ENCODE results near the gene ING4.

Gene ING4

DNA sequence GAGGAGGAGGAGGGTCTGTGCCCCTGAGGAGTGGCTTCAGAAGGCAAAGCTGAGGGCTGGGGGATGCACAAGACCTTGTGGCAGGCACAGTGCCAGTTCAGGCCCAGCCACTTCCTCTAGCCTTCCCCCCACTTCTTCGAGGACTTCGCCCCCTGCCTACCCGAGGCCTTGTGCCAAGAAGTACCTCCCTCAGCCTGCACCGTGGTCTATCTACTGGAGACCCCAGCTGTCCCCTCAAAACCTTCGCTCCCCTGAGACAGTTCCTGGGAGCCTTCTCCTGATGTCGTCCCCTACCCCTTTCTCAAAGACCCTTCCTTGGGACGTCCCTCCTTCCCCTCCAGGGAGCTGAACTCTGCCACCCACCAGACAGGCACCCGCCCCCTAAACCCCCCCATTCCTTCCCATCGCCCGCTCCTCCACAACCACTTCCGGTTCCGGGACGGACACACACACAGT is 25.7 kb upstream of the ING4 start:
- peak; percentile 93 for DNase-seq (ENCODE audit: low spot score)

DNA sequence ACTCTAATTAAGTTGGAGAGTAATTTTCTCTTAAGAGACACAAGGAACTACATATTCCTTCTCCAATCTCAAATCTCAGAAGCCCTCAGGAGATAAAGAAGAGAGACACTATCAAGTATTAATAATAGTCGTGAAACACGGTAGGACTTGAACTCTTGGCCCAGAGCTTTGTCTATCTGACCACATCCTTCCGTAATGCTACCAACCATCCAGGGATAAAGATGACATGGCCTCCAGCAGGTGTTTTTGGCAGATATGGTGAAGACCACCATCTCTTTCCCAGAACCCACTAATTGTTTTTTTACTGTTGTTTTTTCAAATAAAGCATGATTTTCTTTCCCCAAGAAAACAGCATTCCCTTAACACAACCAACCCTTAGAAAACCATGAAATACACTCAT is 22.9 kb upstream of the ING4 start:
- DNase-seq (ENCODE audit: low spot score) = no peak

- no peak for DNase-seq (ENCODE audit: low spot score)
Measured at GRCh38 chr12:6684609-6685008, 21.7 kb upstream of the ING4 start.

DNA sequence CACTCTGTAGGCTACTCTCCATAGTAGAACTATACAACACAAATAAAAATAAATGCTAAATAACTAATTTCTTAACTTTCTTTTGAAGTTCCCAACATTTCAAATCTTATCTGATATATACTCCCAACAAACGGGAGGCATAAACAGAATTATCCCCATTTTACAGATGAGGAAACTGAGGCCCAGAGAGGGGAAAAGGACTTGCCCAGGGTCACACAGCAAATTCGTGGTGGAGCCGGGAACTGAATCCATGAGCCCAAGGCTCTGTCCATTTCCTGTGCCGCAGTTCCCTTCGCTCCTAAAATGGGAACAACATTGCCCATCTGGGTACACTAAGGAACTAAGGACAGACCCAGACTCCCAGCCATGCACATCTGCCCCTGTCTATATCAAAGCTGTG is 14.0 kb upstream of the ING4 start:
- no peak for DNase-seq (ENCODE audit: low spot score)

GRCh38 chr12:6672143-6672542 is 9.2 kb upstream of the ING4 start:
- DNase-seq (ENCODE audit: low spot score) = no peak

DNA sequence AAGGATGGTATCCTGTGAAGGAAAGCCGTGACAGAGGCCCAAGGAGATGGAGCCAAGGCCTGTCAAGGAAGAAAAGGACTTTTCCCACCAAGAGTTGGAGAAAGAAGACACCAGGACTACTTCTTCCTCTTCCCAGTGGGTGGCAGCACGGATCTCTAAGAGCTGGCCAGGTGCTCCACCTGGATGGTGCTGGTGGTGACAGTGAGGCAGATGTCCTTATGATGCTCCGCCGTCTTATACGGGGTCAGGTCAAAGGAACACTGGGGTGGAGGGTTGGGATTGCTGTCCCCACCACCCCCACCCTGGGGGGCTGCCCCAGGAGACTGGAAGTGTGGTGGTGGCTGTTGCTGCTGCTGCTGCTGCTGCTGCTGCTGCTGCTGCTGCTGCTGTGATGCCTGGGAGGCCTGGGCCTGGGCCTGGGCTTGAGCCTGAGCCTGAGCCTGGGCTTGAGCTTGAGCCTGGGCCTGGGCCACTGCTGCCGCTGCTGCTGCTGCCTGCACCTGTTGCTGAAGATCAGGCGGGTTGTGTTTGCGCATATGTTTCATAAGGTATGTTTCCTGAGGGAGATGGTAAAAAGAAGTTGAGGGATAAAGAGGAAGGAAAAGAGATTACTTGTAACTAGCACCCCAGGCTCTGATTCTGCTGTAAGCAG is 4.8 kb upstream of the ING4 start:
- no peak for DNase-seq (ENCODE audit: low spot score)

DNA sequence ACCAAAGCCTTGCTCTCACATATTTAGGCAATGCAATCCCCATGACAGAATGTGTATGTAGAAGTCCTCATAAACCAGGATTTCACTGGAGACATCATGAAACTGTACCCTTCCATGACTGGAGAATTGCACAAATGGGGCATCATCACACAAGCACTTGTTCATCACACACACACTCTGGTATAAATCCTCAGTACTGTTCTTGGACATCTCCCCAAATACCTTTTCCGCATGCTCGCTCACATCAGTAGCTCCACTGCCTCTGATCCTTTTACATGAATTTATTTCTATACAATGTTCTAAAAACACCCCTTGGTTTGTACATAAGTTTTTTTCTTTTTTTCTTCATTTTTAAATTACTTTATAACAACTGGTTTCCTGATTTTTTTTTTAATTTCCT is 3.3 kb upstream of the ING4 start:
- no peak for DNase-seq (ENCODE audit: low spot score)

DNA sequence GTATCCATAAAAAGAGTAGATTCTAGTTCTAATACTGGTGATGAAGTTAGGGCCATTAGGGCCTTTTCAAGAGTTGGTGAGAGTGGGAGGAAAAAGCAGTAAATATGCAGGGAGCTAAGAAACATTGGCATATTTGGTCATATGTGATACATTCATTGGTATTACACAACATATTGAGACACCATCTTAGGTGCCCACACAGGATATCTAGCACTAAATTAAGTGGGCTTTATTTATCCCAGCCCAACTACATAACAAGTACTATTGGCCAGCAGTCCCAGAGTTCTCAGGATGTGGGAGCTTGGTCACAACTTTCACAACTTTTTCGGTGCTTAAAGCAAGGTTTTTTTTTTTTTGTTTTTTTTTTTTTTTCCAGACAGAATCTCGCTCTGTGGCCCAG is 2.0 kb upstream of the ING4 start:
- DNase-seq (ENCODE audit: low spot score) = no peak

- no peak for DNase-seq (ENCODE audit: low spot score)
Measured at GRCh38 chr12:6662602-6662905, 365 bp downstream of the ING4 start.

DNA sequence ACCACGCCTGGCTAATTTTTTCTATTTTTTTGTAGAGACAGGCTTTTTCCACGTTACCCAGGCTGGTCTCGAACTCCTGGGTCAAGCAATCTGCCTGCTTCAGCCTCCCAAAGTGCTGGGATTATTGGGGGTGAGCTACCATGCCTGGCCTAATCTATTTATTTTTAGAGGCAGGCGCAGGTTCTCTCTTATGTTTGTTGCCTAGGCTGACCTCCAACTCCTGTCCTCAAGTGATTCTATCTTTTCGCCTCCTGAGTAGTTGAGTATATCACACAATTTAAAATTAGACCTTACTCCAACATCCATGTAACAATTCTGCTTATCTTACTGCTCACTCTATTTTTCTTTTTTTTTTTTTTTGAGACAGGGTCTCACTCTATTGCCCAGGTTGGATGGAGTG is 8.9 kb downstream of the ING4 start:
- DNase-seq (ENCODE audit: low spot score) = no peak

DNA sequence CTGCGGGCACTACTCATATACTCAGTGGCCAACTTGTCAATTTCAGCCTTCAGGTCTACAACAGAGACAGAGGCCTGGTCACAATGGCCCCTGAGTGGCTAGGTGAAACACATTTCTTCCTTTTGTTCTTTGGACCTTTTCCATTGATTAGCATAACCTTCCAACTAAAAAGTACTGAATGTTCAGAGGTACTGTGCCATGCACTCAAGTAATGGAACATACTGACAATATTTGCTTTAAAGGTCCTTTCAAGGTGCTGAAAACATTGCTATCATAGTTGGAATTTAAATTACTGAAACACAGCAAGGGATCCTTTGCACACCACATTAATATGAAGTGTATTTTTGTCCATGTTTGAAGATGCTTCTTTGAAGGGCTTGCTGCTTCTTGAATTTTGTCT is 9.6 kb downstream of the ING4 start:
- DNase-seq (ENCODE audit: low spot score) = no peak

GRCh38 chr12:6652391-6652790 is 10.5 kb downstream of the ING4 start:
- DNase-seq (ENCODE audit: low spot score) = no peak

- no peak for DNase-seq (ENCODE audit: low spot score)
Measured at GRCh38 chr12:6650832-6651231, 12.1 kb downstream of the ING4 start.

DNA sequence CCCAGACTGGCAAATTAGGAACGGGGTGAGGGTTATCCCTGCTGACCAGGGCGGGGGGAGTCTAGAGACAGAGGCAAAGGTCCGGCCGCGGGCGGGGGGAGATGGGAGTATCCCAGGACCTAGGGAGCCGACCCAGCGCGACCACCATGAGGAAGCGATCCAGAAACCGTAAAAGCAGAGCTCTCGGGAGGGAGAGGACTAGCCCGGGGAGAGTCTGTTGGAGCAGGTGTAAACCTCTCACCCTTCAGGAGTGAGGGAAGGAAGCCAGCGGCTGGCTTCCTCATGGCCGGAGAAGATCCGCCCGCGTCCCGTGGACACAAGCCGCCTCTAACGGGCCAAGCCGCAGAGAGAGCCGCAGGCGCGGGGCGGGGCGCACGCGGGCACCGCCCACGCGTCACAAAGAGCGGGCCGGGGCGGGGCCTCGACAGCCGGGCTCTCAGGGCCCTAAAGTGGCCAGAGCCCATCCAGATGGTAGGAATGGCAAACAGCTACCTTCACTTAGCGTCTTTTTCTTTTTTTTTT is 15.8 kb downstream of the ING4 start, which contains the start of gene ACRBP:
Gene ACRBP (minus strand): TSS at position 350 of the 522 bp plus-strand sequence. CDS start 66 bp downstream, at position 284.
- peak; percentile 72 for DNase-seq (ENCODE audit: low spot score)

DNA sequence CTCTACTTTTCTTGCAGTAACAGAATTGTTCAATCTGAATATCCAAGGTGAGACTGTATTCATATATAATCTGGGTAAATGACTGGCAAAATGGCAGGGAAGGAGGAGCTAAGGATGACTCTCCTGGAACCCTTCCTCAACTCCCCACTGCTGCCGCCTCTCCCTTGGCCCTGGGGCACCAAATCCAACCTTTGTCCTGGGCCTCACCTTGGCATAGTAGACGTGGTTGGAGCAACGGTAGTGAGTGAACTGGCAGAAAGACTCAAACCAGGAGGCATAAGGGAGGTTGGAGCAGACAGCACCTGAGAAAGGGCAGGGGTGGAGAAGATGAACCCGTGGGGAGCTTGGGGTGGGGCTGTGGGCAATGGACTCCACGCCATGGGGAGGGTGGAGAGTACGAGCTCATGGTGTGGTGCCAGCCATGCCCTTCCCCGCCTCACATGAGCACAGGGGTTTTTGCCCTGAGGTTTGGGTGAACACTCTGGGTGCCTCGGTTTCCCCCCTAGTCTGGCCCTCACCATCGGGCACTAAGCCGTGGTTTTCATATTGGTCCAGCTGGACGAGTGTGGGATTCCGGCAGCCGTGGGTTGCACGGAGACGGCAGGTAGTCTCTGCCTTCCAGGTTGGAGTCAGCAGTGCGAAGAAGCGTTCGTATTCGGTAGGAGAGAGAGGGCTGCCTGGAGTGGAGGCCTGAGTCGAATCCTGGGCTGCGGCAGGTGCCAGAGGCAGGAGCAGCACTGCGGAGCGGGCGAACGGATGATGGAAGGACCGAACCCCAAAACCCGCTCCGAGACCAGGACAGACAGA is 16.4 kb downstream of the ING4 start:
- DNase-seq (ENCODE audit: low spot score) = no peak

DNA sequence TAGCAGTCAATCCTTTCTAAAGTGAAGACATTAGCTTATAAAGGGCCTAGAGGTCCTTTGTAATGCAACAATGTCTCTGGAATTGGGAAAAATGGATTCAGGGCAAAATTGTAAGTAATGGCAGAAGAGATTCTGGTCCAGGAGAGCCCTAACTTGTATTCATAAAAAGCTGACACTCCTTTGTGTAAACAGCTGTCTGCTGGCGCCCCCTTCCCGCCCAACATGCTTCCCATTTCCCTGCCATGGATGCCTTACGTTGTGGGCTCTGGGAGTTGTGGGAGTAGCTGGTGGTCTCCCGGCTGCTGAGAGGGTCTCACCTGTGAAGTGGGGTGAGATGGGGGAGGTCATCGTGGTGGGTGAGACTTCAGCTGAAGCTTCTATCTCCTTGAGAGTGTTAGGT is 18.0 kb downstream of the ING4 start:
- peak; percentile 56 for DNase-seq (ENCODE audit: low spot score)

DNA sequence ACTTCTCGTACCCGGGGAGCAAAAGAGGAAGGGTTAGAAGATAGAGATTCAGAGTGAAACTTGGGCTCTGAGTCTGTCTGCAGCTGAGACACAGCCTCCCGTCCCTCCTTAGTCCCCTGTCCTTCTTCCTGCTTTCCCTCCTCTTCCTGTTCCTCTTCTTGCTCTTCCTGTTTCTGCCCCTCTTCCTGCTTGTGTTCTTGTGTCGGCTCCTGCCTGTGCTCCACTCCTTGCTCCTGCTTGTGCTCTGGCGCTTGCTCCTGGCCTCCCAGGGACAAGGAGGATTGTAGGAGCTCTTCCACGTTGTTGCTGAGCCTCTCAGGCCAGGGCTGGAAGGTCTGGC is 18.7 kb downstream of the ING4 start:
- DNase-seq (ENCODE audit: low spot score) = peak; percentile 60

DNA sequence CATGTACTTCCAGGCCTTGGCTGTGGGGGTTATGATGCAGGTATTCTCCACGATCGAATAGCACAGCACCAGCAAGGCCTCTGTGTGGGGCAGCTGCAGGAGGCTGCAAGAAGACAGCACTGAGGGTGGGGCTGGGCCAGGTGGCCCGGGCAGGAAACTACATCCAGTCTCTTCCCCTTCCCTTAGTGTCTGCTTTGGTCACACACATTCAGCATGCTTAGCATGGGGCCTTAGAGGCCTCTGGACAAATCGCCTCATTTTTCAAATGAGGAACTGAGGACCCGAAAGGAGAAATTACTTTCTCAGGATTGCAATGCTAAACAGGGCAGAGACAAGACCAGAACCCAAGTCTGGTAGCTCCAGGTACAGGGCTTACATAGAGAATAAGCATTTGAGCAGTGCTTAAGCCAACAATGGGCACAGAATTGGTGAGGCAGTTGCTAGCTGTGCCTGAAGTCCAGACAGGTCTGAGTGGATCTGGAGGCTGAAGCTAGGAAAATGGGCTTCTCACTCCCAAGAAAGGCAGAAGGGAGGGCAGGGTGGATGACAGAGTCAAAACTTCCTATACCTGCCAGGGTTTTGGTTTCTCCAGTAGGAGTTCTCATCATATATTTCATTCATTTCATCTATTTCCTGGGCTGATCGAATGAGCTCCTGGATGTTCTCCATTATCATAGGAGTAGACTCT is 19.2 kb downstream of the ING4 start:
- DNase-seq (ENCODE audit: low spot score) = peak; percentile 66

DNA sequence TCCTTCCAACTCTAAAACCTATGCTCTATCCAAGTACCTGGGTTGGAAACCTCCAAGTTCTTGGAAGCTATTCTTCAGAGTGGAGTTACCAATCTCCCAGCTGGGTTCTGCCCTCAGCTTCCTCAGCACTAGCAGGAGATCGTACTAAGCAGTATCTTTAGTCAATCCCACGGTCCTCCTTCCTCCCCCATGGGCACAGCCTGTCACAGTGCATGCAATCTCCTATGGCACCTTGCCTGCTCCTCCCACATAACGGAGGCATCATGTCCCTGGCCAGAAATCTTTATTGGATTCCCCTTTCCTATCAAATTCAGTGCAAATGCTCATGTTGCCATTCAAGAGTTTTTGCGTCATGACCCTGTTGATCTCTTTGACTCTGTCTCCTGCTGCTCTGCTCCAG is 21.8 kb downstream of the ING4 start:
- no peak for DNase-seq (ENCODE audit: low spot score)

DNA sequence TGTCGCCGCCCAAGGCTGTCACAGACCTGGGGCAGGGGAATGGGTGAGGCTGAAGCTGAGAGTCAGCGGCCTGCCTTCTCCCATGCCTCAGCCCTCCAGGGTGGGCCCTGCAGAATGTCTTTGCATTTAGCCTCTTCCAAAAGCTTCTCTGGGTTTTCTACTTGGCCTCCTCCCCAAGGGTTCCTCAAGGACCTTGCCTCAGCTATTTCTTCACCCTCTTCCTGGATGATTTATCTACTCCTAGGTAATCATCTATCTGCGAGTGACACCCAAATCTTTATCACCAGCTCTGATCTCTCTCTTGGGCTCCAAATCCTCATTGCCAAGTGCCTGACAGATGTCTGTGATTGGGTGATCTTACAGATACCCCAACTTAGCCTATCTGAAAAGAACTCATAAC is 22.4 kb downstream of the ING4 start:
- DNase-seq (ENCODE audit: low spot score) = no peak

DNA sequence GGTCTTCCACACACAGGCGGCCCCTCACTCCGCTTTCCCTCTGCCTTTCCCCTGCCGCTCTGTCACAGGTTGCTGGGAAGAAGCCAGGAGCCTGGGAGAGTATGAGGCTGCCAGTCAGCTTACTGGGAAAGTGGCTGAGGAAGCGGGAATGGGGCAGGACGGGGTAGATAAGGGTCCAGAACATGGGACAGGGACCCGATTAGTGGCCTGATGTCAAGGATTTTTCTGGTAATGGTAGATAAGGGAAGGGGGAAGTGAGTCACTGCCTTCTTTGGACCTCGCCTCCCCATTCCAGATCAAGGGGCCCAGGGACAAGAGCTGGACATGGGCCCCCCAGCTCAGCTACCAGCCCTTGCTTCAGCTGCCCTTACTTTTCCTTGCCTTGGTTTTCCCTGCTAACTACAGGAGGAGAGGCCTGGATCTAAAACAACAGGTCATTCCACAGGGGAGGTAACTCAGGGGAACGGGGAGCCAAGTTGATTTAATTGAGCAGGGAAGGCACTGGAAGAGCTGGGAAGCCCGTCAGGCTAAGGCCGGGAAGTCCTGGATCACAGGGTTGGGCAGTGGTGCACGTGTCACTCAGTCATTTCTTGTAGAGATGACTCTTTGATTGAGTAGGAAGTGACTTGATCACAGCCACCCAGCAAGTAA is 23.6 kb downstream of the ING4 start:
- DNase-seq (ENCODE audit: low spot score) = no peak

DNA sequence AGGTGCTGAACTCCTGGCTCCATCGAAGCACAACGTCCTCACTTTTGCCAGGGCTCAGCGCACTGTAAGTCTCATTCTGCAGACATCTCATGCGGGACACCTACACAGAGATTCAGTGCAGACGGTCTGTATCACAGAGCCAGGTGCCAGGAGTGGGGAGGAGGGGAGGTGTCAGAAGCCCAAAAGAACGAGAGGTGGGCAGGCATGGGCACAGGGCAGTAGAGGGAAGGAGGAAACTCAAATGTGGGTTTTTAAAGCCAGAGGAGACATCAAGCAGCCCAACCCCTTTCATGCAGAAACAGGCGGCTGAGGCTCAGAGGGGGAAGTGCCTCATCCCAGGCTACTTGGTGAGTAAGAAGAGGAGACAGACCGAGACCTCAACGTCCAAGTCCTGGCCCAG is 24.6 kb downstream of the ING4 start:
- no peak for DNase-seq (ENCODE audit: low spot score)

Data from globus pallidus (tissue), 1 donor.